Brain microvascular endothelial cell (primary cell): ENCODE results near the gene THSD7B.

ENCODE experiments used
- DNase-seq: peaks from one replicate; pipeline ENCODE4 v3.0.0-alpha.2; 2020
- H3K27ac ChIP-seq: fragments of 250-450 bp; sonication (Bioruptor Pico); 2 replicates; pipeline ENCODE4 v1.5.1; 2020; ENCODE audit warnings: mild to moderate bottlenecking, moderate library complexity
- H3K27me3 ChIP-seq: fragments of 250-450 bp; sonication (Bioruptor Pico); replicated peaks from 2 replicates; pipeline ENCODE4 v1.5.1; 2020; ENCODE audit warnings: mild to moderate bottlenecking
- H3K36me3 ChIP-seq: fragments of 250-450 bp; sonication (Bioruptor Pico); replicated peaks from 2 replicates; pipeline ENCODE4 v1.5.1; 2020; ENCODE audit warnings: mild to moderate bottlenecking
- H3K4me3 ChIP-seq: 2 replicates; pipeline ENCODE4 v1.5.1; 2011; ENCODE audit warnings: low read depth, mild to moderate bottlenecking, control low read depth, low read length, moderate library complexity
- CTCF ChIP-seq: IDR thresholded peaks from 2 replicates; pipeline ENCODE4 v1.5.1; 2011; ENCODE audit warnings: low read depth, mild to moderate bottlenecking, moderate library complexity, low read length, control low read depth, inconsistent platforms; ENCODE audit errors: missing control alignments
- in situ Hi-C: cut with HindIII; loops from 2 replicates; pipeline ENCODE4 v1.10.0; 2017; ENCODE audit warnings: low sequenced_read_pairs, low pct_ligation_motif_present

Gene THSD7B

GRCh38 chr2:137507237-137507636, 741.9 kb downstream of the THSD7B start:
- no peak overlapping the region for H3K27ac ChIP-seq
- in situ Hi-C loops = no loop called here
- H3K27me3 ChIP-seq = no peaks in the 10 kb centered on the region
- no peaks in the 10 kb centered on the region for H3K36me3 ChIP-seq
- DNase-seq = no peak
- no peak for TF ChIP-seq CTCF
- H3K4me3 ChIP-seq = no peak overlapping the region

GRCh38 chr2:137508739-137509384, 743.5 kb downstream of the THSD7B start:
- Histone ChIP-seq H3K4me3 (no peak overlapping the region), H3K27me3 (no peaks in the 10 kb centered on the region), H3K36me3 (no peaks in the 10 kb centered on the region), H3K27ac (no peak overlapping the region)
- TF ChIP-seq CTCF = no peak
- DNase-seq = no peak
- in situ Hi-C loops = no loop called here

GRCh38 chr2:137511526-137511925, 746.2 kb downstream of the THSD7B start:
- in situ Hi-C loops = no loop called here
- H3K27ac ChIP-seq = no peak overlapping the region
- no peak for DNase-seq
- no peak for TF ChIP-seq CTCF
- H3K4me3 ChIP-seq = no peak overlapping the region
- no peaks in the 10 kb centered on the region for H3K27me3 ChIP-seq
- H3K36me3 ChIP-seq = no peaks in the 10 kb centered on the region

GRCh38 chr2:137521653-137522619, 756.6 kb downstream of the THSD7B start:
- in situ Hi-C loops = no loop called here
- H3K27me3 ChIP-seq = no peaks in the 10 kb centered on the region

GRCh38 chr2:137522620-137523011, 757.3 kb downstream of the THSD7B start:
- in situ Hi-C loops = no loop called here
- no peak overlapping the region for H3K27ac ChIP-seq
- H3K27me3 ChIP-seq = no peaks in the 10 kb centered on the region
- H3K36me3 ChIP-seq = no peaks in the 10 kb centered on the region
- no peak for TF ChIP-seq CTCF
- no peak overlapping the region for H3K4me3 ChIP-seq
- no peak for DNase-seq

More at GRCh38 chr2:137521653-137522619, 756.6 kb downstream of the THSD7B start:
- no peak for DNase-seq
- Histone ChIP-seq H3K4me3 (no peak overlapping the region), H3K36me3 (no peaks in the 10 kb centered on the region), H3K27ac (no peak overlapping the region)
- TF ChIP-seq CTCF = no peak
